Adrenal gland (tissue), 5 donors: ENCODE results near the gene CYB561A3.

Source experiments
- CTCF ChIP-seq, 6 experiments: fragments of 450-650 bp in 4 of 6; fragments of 200-600 bp in 2 of 6; sonication (generic) in 1 of 6; IDR thresholded peaks; 1 replicate in 5 of 6; 2 replicates in 1 of 6; pipeline versions ENCODE4 v1.5.1 to v1.8.0; 2016 to 2021; ENCODE audit warnings: antibody characterized with exemption in 6 of 6, mild to moderate bottlenecking in 2 of 6, moderate library complexity in 1 of 6
- POLR2A ChIP-seq, 2 donors: fragments of 450-650 bp; IDR thresholded peaks; one replicate each; pipeline ENCODE4 v1.6.1; 2017; ENCODE audit warnings: antibody characterized with exemption in 2 of 2, mild to moderate bottlenecking in 2 of 2, moderate library complexity in 1 of 2
- donor health status: DM: no; HTN: no; CAD: no.

- no peak for TF ChIP-seq CTCF (IDR thresholded peaks at IDR 0.05)
- TF ChIP-seq POLR2A (IDR thresholded peaks at IDR 0.05): no peak
Measured at GRCh38 chr11:61380884-61381283, 19.2 kb upstream of the CYB561A3 start.
